DMS153 treated with DMSO at 0.1 percent for 48 hours (cell line): ENCODE data around the gene ALK.

Experiments
- DNase-seq: peaks from one replicate; lab custom pipeline; 2025; ENCODE audit not compliant: unreplicated experiment; lab: John Stamatoyannopoulos, UW

Gene ALK

GRCh38 chr2:29305762-29306161 lies 615.6 kb downstream of the ALK start:
- DNase-seq = no peak

GRCh38 chr2:29304399-29305060 lies 616.9 kb downstream of the ALK start:
- no peak for DNase-seq

GRCh38 chr2:29296585-29296984 lies 624.8 kb downstream of the ALK start:
- no peak for DNase-seq

GRCh38 chr2:29295845-29296244 lies 625.5 kb downstream of the ALK start:
- peak; percentile 21 for DNase-seq

- DNase-seq = no peak
Measured at GRCh38 chr2:29293830-29294438, 627.5 kb downstream of the ALK start.

- DNase-seq = no peak
Measured at GRCh38 chr2:29290293-29291047, 630.9 kb downstream of the ALK start.

GRCh38 chr2:29284671-29285070 lies 636.7 kb downstream of the ALK start:
- DNase-seq = no peak

GRCh38 chr2:29281916-29282247 lies 639.5 kb downstream of the ALK start:
- DNase-seq = no peak

- DNase-seq = peak; percentile 42
Measured at GRCh38 chr2:29281086-29281915, 640.1 kb downstream of the ALK start.

GRCh38 chr2:29278966-29279365 lies 642.4 kb downstream of the ALK start:
- no peak for DNase-seq

- DNase-seq = no peak
Measured at GRCh38 chr2:29276151-29276550, 645.2 kb downstream of the ALK start.

GRCh38 chr2:29275186-29275585 lies 646.2 kb downstream of the ALK start:
- no peak for DNase-seq

GRCh38 chr2:29273685-29274611 lies 647.4 kb downstream of the ALK start:
- DNase-seq = no peak

GRCh38 chr2:29273004-29273684 lies 648.2 kb downstream of the ALK start:
- no peak for DNase-seq

- DNase-seq = no peak
Measured at GRCh38 chr2:29272311-29272710, 649.1 kb downstream of the ALK start.

GRCh38 chr2:29270701-29271121 lies 650.7 kb downstream of the ALK start:
- DNase-seq = no peak

GRCh38 chr2:29269765-29270109 lies 651.6 kb downstream of the ALK start:
- no peak for DNase-seq

- DNase-seq = no peak
Measured at GRCh38 chr2:29269095-29269764, 652.2 kb downstream of the ALK start.

- no peak for DNase-seq
Measured at GRCh38 chr2:29267720-29268119, 653.7 kb downstream of the ALK start.
